Measurements from ENCODE around the gene ATP9B. TPM values are rescaled to one million over a fixed set of nuclear protein-coding genes. Genes with fewer than 3 reads are reported as not detected.

ATP9B gene, protein sequence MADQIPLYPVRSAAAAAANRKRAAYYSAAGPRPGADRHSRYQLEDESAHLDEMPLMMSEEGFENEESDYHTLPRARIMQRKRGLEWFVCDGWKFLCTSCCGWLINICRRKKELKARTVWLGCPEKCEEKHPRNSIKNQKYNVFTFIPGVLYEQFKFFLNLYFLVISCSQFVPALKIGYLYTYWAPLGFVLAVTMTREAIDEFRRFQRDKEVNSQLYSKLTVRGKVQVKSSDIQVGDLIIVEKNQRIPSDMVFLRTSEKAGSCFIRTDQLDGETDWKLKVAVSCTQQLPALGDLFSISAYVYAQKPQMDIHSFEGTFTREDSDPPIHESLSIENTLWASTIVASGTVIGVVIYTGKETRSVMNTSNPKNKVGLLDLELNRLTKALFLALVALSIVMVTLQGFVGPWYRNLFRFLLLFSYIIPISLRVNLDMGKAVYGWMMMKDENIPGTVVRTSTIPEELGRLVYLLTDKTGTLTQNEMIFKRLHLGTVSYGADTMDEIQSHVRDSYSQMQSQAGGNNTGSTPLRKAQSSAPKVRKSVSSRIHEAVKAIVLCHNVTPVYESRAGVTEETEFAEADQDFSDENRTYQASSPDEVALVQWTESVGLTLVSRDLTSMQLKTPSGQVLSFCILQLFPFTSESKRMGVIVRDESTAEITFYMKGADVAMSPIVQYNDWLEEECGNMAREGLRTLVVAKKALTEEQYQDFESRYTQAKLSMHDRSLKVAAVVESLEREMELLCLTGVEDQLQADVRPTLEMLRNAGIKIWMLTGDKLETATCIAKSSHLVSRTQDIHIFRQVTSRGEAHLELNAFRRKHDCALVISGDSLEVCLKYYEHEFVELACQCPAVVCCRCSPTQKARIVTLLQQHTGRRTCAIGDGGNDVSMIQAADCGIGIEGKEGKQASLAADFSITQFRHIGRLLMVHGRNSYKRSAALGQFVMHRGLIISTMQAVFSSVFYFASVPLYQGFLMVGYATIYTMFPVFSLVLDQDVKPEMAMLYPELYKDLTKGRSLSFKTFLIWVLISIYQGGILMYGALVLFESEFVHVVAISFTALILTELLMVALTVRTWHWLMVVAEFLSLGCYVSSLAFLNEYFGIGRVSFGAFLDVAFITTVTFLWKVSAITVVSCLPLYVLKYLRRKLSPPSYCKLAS
- 43.9 TPM for total RNA-seq
- long read RNA-seq, full-length matches to known transcripts = 24 of 51 reads
- long read RNA-seq, partial matches to known transcripts = 10 of 51 reads
- long read RNA-seq, other reads (novel, unspliced or antisense) = 17 of 51 reads

DNA sequence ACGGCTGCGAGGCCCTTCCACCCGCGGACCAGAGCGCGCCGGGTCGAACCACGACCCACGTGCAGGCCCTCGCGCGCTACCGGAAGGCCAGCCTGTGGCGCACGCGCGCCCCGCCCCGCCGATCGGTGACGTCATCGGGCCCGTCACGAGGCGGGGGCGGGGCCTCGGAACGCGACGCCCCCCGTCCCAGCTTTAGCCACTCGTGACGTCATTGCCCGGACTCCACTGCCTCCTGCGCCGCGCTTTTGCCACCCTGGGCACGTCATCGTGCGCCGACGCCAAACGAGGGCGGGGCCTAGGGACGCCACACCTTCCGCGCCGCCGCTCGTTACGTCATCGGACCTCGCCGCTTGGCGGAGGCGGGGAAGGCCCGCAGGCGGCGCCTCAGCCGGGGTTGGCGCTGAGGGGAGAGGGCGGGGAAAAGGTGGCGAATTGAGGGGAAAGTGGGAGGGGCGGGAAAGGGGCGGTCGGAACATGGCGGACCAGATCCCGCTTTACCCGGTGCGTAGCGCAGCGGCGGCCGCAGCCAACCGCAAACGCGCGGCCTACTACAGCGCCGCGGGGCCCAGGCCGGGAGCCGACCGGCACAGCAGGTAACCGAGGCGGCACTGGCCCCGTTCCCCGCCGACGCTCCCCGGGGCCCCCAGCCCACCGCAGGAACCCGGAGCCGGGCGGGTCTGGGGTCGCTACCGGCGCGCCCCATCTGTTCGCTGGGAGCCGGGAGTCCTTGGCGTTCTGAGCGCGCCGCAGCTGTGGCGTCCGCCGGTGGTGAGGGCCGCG, at the start of gene ATP9B:
Gene ATP9B, plus strand, starts transcription at position 458 of the 780 bp plus-strand sequence. Its CDS starts 17 bp downstream, at position 475.
- DNase-seq (peak; percentile 98), ATAC-seq (peak; percentile 97)
- H3K27ac ChIP-seq = peak within 1 kb of the TSS; percentile 95
- TF ChIP-seq, protein P1, sequence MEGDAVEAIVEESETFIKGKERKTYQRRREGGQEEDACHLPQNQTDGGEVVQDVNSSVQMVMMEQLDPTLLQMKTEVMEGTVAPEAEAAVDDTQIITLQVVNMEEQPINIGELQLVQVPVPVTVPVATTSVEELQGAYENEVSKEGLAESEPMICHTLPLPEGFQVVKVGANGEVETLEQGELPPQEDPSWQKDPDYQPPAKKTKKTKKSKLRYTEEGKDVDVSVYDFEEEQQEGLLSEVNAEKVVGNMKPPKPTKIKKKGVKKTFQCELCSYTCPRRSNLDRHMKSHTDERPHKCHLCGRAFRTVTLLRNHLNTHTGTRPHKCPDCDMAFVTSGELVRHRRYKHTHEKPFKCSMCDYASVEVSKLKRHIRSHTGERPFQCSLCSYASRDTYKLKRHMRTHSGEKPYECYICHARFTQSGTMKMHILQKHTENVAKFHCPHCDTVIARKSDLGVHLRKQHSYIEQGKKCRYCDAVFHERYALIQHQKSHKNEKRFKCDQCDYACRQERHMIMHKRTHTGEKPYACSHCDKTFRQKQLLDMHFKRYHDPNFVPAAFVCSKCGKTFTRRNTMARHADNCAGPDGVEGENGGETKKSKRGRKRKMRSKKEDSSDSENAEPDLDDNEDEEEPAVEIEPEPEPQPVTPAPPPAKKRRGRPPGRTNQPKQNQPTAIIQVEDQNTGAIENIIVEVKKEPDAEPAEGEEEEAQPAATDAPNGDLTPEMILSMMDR (IDR thresholded peaks at IDR 0.05) = no peak
- no peaks in the 10 kb centered on the region for H3K9me3 ChIP-seq
- intact Hi-C loops (cut with DNase I) = no loop called here
- peak within 1 kb of the TSS; percentile 98 for H3K4me3 ChIP-seq
- no peaks in the 10 kb centered on the region for H3K27me3 ChIP-seq
- H3K4me1 ChIP-seq = peaks cover 17% of the 10 kb centered on the region
- no peaks in the 10 kb centered on the region for H3K36me3 ChIP-seq

DNA sequence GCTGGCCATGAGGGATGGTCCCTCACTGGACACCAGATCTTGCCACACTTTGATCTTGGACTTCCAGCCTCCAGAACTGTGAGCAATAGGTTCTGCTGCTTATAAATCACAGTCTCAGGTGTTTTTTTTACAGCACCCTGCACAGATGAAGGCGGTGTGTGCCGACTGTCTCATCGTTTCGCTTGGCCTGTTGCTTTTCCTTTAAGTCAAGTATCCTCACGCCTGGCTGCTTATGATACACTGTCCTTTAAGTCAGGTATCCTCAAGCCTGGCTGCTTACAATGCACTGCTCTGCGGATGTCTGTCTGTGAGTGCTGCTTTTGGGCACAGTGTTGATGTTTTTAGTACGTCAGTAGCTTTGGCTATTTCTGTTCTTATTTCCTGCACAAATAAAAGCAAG, 49.3 kb upstream of the ATP9B start:
- ATAC-seq (no peak), DNase-seq (no peak)
- no peaks in the 10 kb centered on the region for H3K36me3 ChIP-seq
- TF ChIP-seq, protein P1 (IDR thresholded peaks at IDR 0.05) = no peak
- intact Hi-C loops (cut with DNase I) = no loop called here
- peaks cover 7% of the 10 kb centered on the region for H3K27me3 ChIP-seq
- no peaks in the 10 kb centered on the region for H3K9me3 ChIP-seq
- no peaks in the 10 kb centered on the region for H3K4me1 ChIP-seq
- H3K4me3 ChIP-seq = no peak overlapping the region
- H3K27ac ChIP-seq = no peak overlapping the region

DNA sequence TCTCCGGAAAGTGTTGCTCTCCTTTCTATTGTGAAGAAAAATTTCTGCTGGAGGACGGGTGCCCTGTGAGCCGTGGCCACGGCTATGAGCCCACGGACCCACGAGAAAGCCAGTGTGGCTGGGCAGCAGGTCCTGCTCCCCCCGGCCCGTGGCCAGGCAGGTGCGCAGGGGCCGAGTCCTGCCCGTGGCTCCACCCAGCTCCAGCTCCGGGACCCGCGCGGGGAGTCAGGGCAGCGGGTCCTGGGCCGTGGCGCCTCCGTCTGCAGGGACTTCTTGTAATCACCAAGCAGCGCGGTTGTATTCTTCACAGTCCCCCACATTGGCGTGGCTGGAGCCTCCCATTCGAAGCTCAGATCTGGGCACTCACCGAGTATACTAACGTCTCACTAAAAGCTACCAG, 46.6 kb upstream of the ATP9B start:
- intact Hi-C loops (cut with DNase I) = no loop called here
- Histone ChIP-seq H3K4me1 (no peaks in the 10 kb centered on the region), H3K27ac (no peak overlapping the region), H3K36me3 (no peaks in the 10 kb centered on the region), H3K4me3 (no peak overlapping the region), H3K9me3 (no peaks in the 10 kb centered on the region), H3K27me3 (peaks cover 4% of the 10 kb centered on the region)
- no peak for DNase-seq
- TF ChIP-seq, protein P1 (IDR thresholded peaks at IDR 0.05) = no peak
- ATAC-seq = no peak

DNA sequence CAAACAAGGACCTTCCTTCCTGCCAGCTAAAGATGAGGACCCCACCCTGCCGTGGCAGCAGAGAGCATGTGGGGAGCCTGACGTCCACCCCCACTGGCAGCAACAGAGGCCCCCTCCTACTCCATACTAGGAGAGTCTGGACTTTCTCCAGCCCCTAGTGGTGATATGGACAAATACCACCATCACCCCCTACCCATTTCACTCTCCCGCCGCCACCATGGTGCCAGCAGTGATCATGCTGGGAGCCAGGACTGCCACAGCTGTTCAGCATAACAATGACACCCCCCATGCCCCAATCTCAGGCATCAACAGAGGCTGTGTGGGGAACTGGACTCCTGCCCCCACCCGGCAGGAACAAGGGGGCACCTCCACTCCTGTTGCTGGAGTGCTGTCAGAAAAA, 42.7 kb upstream of the ATP9B start:
- Histone ChIP-seq H3K27ac (no peak overlapping the region), H3K36me3 (no peaks in the 10 kb centered on the region), H3K4me1 (no peaks in the 10 kb centered on the region), H3K9me3 (no peaks in the 10 kb centered on the region), H3K27me3 (no peaks in the 10 kb centered on the region), H3K4me3 (no peak overlapping the region)
- TF ChIP-seq, protein P1 (IDR thresholded peaks at IDR 0.05) = no peak
- ATAC-seq (no peak), DNase-seq (no peak)
- intact Hi-C loops (cut with DNase I) = no loop called here

DNA sequence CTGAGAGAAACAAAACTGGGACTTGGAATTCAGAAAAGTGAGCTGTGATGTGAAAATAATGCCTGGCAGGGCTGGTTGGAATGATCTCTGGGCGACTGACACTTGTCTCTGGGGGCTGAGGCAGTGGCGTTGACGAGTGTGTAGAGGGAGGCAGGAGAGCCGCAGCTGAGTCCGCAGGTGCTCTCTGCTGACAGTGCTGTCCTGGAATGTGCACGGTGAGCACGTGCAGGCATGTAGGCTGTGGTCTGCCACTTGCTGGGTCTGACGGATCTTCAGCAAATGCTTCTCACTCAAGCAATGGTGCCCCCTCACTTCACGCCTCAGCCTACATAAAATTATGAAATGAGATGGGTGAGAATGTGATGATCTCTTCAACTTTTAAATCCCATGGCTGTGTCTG, 38.5 kb upstream of the ATP9B start:
- TF ChIP-seq, protein P1 (IDR thresholded peaks at IDR 0.05) = no peak
- H3K9me3 ChIP-seq = no peaks in the 10 kb centered on the region
- no peak overlapping the region for H3K4me3 ChIP-seq
- no peaks in the 10 kb centered on the region for H3K27me3 ChIP-seq
- H3K36me3 ChIP-seq = no peaks in the 10 kb centered on the region
- ATAC-seq (no peak), DNase-seq (peak; percentile 38)
- H3K4me1 ChIP-seq = no peaks in the 10 kb centered on the region
- intact Hi-C loops (cut with DNase I) = no loop called here
- H3K27ac ChIP-seq = no peak overlapping the region

All from upper lobe of right lung (tissue), 1 donor.